Midbrain (tissue), 1 donor: ENCODE measurements around the gene KDM4F.
"Not testable (repeated sequence)": the region's sequence is repeated elsewhere in the genome, so short reads cannot be mapped to it uniquely, and the experiment has no call there.

Source experiments
- DNase-seq: peaks from one replicate; lab custom pipeline; 2025; lab: John Stamatoyannopoulos, UW

Gene KDM4F

DNA sequence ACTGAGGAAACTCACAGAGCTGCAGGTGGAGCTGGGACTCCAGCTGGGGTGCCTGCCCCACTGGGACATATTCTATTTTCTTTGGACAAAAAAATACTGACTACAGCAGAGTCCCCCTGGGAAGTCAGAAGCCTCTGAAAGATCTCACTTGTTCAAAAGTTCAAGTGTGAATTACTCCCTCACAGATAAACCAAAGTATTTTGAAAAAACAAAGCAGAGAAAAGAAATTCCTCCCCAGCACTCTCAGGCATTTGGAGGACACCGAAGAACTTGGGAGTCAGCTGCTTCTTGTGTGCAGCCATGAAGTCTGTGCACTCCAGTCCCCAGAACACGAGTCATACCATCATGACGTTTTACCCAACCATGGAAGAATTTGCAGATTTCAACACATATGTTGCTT, at the start of gene KDM4F:
Gene KDM4F (plus strand): TSS at position 301 of the 400 bp plus-strand sequence.
- DNase-seq = not testable (repeated sequence)

DNA sequence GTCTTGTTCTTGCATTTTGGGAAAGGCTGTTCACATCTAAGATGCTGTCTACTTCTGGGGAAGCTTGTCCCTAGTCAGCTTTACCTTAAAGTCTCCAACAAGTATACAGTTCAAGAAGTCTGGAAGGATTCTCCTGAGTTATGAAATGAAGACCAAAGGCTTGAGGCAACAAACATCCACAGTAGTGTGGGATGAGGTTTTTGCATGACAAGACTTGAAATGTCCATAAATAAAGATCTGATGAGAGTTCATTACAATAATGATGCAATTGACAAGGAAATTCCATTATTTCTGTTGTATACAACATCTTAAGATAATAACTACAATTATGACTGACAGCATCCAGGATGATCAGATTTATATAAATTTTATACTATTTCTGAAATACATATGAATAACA, 45.5 kb upstream of the KDM4F start:
- no peak for DNase-seq

DNA sequence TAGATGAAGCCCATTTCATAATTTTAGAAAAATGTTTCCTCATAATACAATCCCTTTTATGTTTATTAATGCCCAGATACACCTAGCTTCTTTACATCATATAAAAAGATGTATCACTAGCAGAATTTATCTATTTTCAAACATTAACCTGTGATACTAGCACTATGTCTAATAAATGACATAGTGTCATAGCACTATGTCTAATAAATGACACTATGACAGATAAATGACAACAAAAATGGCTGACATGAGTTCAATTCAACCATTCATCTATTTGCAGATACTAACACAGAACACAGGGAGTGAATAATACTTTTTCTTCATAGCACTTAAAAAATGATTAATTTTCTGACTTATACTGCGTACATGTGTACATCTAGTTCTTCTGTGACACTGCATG, 43.6 kb upstream of the KDM4F start:
- no peak for DNase-seq

DNA sequence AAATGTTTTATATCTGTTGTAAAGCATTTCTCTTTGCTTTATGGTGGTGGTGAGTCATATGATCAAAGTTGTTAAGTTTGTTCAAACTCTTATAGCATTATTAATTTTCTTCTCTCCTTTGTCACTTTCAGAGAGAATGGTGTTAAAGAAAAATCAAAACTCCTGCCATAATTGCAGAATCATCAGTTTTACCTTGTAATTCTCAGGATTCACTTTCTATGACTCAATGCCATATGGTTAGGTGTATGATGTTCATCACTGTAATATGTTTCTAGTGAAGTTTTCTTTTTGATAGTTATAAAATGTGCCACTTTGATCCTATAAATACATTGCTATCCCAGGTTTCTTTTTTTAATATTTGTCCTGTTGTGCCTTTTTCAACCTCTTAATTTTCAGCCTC, 37.8 kb upstream of the KDM4F start:
- DNase-seq = no peak

DNA sequence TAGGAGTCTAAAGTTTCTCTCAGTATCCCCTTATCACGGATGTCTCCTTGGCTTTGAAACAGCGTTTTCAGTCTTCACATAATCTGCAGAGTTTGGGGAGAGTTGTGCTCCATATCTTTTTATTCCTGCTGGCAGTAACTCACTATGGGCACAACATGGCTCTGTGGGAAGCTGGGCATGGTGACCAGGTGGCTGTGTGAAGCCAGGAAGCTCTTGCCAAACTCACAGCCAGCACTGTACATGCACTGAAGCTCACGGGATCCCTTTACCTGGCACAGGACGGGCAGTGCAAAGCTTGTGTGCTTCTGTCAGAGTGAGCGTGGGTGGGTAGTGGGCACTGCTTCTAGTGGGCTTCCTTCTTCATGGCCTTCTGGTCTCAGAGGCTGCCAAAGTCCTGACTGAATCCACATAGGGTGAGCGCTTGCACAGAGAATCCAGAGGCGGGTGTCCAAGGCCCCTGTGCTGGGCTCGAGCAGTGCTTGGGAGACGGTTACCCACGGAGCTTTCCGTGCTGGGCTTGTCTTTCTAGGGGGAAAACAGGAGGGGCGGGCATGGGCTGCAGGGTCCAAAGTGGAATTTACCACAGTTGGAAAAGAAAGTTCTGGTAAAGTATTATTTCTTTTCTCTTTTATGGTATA, 34.9 kb upstream of the KDM4F start:
- no peak for DNase-seq

DNA sequence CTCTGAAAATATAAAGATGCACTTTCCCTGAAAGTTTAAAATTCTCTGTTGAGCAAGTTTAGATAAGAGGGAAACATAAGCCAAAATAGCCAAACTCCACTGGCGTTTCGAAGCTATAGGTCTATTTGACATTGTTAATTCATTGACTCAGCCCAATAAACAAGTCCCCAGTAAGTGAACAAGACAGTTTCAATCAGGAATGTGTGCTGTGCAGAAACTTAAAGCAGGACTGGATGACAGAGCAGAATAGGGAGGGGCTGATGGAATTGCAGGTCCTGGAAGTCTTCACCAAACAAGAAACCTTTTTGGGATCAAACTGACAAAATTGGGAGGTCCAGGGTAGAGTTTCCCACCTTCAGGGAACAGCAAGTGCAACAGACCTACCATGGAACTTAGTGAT, 33.1 kb upstream of the KDM4F start:
- no peak for DNase-seq

DNA sequence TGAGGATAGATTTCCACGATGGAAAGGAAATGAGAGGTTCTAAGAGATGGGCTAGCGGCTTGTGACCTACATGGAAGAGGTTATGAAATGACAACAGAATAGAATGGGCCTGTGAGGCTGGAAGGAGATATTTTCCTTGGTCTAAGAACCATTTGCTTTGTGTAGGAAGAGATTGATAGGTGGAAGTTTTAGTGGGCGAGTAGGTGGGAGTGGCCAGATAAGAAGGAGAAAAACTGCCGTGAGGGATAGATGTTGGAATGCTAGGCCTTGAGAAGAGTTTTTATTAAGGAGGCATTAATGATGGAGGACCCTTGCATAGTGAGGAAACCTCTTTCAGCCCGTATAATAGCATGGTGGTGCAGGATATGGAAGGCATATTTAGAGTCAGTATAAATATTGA, 27.8 kb upstream of the KDM4F start:
- not testable (repeated sequence) for DNase-seq

DNA sequence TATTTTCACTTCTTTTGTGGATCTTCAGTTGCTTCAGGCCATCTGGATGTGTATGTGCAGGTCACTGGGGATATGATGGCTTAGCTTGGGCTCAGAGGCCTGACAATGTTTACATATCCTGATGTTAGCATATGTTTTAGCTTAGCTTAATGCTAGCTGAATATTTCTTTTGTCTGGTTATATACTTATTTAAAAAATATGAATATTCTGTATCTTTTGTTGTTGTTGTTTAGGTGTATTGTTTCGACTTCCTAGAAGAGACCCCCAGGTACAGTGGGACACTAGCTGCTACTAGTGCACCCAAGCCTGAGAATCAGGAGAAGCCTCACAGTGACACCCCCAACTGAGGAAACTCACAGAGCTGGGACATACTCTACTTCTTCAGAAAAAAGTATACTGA, 24.3 kb upstream of the KDM4F start, which contains the start of gene KDM4E:
Gene KDM4E (plus strand): TSS at position 301 of the 400 bp plus-strand sequence. CDS start 300 bp downstream, outside the sequence.
- no peak for DNase-seq

DNA sequence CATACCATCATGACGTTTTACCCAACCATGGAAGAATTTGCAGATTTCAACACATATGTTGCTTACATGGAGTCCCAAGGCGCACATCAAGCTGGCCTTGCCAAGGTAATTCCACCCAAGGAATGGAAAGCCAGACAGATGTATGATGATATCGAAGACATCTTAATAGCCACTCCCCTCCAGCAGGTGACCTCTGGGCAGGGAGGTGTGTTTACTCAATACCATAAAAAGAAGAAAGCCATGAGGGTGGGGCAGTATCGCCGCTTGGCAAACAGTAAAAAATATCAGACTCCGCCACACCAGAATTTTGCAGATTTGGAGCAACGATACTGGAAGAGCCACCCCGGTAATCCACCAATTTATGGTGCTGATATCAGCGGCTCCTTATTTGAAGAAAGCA, 23.6 kb upstream of the KDM4F start:
- DNase-seq = not testable (repeated sequence)

DNA sequence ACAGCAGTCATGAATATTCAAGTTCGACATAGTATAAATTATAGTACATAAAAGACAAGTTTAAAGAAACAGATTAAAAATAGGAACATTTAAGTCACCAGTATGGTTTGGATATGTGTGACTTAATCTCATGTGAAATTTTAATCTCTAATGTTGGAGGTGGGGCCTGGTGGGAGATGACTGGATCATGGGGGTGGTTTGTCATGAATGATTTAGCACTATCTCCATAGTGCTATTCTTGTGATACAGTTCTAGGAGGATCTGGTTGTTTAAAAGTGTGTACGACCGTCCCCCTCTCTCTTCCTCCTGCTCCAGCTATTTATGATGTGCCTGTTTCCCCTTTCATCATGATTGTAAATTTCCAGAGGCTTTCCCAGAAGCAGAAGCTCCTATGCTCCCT, 20.9 kb upstream of the KDM4F start:
- DNase-seq = no peak

DNA sequence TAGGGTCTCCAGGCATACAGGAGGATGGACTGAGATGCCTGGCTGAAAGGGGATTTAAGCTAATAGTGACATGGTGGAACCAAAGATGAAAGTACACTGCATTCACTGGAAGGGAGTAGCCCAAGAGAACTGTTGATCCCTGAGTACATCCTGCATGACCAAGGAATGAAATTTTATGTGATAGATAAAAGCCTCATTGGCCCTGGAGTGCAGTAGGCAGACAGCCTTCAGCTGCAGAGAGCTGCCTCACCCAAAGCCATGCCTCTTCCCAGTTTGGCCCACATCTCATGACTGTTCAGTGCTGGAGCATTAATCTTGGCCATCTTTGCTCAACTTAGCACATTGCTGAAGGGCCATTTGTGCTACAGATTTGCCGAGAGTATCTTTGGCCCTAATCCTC, 16.2 kb upstream of the KDM4F start:
- no peak for DNase-seq

DNA sequence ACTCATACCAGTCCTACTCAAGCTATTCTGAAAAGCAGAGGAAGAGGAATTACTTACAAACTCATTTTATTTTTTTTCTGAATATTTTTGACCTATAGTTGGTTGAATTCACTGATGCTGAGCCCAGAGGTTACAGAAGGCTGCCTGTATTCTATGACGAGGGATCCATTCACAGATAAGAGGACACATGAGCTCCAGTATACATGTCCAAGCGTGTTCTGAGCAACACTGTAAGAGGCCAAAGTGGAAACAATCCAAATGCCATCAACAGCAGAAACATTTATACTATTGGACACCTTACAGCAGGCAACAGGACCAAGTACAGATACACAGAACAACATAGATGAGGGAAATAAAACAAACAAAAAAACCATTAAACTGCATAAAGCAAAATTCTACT, 13.9 kb upstream of the KDM4F start:
- no peak for DNase-seq

DNA sequence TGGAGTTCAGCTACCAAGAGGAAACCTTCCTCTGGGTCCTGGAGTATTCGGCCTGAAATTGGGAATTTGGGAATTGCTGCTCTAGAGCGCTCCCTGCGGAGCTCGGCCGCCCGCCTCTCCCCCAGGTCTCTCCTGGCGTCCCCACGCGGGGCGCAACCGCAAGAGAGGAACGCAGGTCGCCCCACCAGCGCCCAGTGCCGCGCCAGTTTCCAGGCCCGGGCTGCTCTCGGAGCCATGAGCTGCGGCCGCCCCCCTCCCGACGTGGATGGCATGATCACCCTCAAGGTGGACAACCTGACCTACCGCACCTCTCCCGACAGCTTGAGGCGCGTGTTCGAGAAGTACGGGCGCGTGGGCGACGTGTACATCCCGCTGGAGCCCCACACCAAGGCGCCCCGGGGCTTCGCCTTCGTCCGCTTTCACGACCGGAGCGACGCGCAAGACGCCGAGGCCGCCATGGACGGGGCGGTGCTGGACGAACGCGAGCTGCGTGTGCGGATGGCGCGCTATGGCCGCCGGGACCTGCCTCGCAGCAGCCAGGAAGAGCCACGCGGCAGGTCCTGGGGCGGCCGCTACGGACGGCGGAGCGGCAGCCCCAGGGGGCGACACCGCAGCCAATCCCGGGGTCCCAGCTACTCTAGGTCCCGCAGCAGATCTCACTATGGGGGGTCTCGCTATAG, 11.7 kb upstream of the KDM4F start:
- DNase-seq = not testable (repeated sequence)

DNA sequence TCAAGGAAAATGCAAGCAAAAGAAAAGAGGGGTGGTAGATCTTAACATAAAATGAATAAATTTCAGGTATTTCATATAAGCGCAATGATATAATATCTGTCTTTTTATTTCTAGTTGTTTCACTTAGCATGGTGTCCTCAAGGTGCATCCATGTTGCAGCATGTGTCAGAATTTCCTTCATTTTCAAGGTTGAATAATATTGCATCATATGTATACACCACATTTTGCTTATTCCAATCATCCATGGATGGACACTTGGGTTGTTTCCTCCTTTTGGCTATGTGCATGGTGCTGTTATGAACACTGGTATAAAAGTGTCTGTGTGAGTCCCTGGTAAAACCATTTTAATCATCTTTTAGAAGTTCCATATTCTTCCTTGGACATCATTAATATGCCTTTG, 7.0 kb upstream of the KDM4F start:
- no peak for DNase-seq

DNA sequence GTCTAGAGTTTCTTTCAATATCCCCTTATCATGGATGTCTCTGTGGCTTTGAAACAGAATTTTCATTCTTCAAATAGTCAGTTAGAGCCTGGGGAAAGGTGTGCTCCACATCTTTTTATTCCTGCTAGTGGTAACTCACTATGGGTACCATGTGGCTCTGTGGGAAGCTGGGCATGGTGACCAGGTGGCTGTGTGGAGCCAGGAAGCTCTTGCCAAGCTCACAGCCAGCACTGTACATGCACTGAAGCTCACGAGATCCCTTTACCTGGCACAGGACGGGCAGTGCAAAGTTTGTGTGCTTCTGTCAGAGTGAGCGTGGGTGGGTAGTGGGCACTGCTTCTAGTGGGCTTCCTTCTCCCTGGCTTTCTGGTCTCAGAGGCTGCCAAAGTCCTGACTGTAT, 6.3 kb upstream of the KDM4F start:
- no peak for DNase-seq

DNA sequence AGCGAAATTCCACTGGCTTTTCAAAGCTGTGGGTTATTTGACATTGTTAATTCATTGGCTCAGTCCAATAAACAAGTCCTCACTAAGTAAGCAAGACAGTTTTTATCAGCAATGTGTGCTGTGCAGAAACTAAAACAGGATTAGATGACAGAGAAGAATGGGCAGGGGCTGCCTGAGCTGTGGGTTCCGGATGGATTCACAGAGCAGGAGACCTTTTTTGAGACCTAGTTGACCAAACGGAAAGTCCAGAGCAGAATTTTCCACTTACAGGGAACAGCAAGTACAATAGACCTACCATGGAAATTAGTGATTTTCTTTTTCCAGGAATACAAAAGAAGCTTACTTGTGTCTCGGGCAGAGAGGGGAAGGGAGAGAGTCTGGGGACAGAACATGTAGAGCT, 5.2 kb upstream of the KDM4F start:
- DNase-seq = no peak

DNA sequence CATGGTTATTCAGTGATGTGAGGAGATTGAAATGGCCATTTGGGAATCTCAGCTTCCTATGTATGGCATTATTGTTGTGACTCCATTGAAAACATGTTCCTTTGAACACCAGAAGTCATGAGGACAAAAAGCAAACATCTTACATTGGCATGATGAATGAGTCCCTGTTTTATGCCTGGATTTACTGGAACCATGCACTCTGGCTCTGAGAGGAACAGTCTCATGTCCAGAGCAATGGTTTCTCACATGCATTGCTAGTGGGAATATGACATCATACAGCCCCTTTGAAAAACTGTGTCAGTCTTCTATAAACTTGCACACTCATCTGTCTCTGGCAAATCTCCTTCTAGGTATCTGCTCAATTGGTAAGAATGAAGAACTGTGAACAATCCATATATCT, 3.4 kb upstream of the KDM4F start:
- DNase-seq = no peak

DNA sequence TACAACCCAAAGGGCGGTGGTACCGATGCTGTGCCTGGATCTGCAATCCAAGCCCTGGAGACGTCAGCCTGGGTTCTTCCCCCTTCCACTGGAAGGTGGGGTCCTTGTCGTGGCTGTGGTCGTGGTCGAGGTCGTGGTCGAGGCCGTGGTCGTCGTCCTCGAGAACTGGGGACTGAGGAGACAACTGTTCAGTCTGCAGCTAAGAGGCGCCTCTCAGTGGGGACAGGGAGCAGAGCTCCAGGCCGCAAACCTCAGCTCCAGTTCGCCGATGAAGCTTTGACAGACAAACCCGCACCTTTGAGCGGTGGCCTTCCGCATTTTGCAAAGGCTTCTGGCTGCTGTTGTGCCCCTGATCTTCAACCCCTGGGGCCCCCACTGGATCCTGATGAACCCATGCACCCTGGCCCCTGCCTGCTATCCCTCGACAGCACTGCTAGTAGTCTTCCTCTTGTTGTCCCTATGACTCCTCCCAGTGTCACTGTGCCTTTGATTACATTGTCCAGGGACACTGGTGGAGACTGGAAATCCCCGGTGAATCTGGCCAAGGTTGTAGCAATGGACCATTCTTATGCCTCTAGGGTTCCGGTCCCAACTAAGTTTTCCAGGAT, 1.5 kb downstream of the KDM4F start:
- no peak for DNase-seq

DNA sequence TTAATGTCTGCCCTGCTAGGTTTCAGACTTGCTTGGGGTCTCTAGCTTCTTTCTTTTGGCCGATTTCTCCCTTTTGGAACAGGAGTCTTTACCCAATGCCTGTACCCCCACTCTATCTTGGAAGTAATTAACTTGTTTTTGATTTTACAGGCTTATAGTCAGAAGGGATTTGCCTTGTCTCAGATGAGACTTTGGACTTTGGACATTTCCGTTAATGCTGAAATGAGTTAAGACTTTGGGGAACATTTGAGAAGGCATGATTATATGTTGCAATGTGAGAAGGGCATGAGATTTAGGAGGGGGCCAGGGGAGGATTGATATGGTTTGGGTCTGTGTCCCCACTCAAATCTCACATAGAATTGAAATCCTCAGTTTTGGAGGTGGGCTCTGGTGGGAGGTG, 5.1 kb downstream of the KDM4F start:
- no peak for DNase-seq

DNA sequence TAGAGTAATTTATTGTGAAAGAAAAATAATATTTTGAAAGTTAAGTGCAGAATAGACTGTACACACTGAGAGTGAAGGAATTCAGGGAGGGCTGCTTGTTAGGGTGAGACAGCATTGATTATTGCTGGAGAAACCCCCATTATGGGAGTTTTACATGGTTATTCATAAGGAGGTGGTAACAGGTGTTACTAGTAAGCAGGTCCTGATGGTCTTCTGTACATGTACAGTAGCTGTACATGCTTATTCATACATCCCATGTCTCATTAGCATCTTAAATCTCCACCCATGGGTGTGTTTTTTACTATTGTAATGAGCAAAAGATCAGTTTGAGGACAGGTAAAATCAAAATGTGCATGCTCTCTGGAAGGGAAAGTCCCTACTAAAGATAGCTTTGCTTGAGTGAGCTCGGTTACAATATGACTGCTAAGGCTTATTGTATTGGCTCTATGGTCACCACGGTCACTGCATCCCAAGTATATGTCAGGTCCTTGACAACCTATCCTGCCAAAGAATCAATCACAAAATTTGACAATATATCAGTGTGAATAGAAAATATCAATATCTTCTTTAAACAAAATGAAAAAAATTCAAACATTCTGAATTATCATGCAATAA, 6.2 kb downstream of the KDM4F start:
- DNase-seq = no peak

DNA sequence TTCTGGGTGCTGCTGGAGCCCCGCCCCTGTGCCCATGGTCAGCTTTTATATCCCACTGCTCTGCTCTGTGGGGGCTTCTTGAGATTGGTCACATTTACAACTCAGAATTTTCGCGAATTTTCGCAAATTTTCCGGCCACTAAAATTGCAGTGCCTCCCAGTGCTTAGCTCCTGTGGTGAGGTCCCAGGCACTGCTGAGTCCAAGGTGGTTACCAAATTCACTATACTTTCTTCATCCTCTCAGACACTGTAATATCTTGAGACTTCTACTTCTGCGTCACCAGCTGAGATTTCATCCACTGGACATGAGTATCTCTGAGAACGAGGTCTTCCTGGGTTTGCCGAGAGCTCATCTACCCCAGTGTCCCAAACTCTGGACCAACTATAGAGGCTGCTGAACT, 8.7 kb downstream of the KDM4F start:
- DNase-seq = no peak

DNA sequence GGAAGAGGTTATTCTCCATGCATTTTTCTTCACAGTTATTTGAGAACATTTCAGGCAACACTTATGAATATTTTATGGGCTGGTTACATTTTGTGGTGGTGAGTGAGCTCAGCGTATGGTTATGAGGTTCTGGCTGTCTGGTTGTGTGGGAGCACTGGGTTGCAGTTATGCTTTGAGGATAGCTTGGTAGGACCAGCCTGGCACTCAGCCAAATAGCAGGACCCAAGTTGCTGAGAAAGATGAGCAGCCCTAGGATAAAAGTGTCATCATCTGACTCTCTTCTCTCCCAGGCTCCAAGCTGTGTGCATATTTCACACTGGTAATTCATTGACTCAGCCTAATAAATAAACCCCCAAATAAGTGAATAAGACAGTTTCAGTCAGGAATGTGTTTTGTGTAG, 9.4 kb downstream of the KDM4F start:
- no peak for DNase-seq

DNA sequence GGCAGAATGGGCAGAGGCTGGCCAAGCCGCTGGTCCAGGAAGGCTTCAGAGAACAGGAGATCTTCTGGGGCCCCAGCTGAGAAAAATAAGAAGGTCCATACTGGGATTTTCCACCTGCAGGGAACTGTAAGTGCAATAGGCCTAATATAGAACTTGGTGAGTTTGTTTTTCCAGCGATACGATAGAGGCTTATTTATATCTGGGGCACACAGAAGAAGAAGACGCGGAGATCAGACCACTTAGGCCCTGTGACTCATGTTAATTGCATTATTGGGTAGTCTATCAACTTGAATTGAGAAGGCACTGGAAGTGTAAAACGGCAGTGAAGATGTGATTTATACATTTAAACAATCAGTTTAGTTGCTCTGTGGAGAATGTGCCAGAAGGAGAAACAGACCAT, 9.8 kb downstream of the KDM4F start:
- DNase-seq = no peak
